GM19025 (cell line): ENCODE results near the gene PREP.
A peak's percentile ranks its signal among the peaks of the same experiment; 100 is the strongest.
"Not testable (repeated sequence)": the region's sequence is repeated elsewhere in the genome, so short reads cannot be mapped to it uniquely, and the experiment has no call there.

ENCODE experiments used
- ATAC-seq: cut with Tn5 transposase; IDR thresholded peaks from one replicate; pipeline ENCODE4 v1.9.1; 2021; ENCODE audit warnings: mild to moderate bottlenecking, low read depth, moderate library complexity; ENCODE audit not compliant: unreplicated experiment

Gene PREP

GRCh38 chr6:105402939-105403935 is at the start of gene PREP:
Gene PREP, minus strand, starts transcription at chr6:105403082. Its CDS starts 191 bp downstream, at chr6:105402891.
- ATAC-seq: peak; percentile 92

- no peak for ATAC-seq
Measured at GRCh38 chr6:105452376-105452775, 49.5 kb upstream of the PREP start.

GRCh38 chr6:105449756-105450390 is 47.0 kb upstream of the PREP start:
- no peak for ATAC-seq

- ATAC-seq: no peak
Measured at GRCh38 chr6:105445481-105445880, 42.6 kb upstream of the PREP start.

- no peak for ATAC-seq
Measured at GRCh38 chr6:105443941-105444340, 41.1 kb upstream of the PREP start.

GRCh38 chr6:105442369-105442768 is 39.5 kb upstream of the PREP start:
- no peak for ATAC-seq

- no peak for ATAC-seq
Measured at GRCh38 chr6:105437236-105437635, 34.4 kb upstream of the PREP start.

- no peak for ATAC-seq
Measured at GRCh38 chr6:105433723-105434122, 30.8 kb upstream of the PREP start.

GRCh38 chr6:105432797-105433196 is 29.9 kb upstream of the PREP start:
- no peak for ATAC-seq

GRCh38 chr6:105431226-105431625 is 28.3 kb upstream of the PREP start:
- ATAC-seq: no peak

GRCh38 chr6:105430685-105431084 is 27.8 kb upstream of the PREP start:
- ATAC-seq: no peak

- ATAC-seq: no peak
Measured at GRCh38 chr6:105429676-105430075, 26.8 kb upstream of the PREP start.

- ATAC-seq: no peak
Measured at GRCh38 chr6:105428342-105428957, 25.6 kb upstream of the PREP start.

- no peak for ATAC-seq
Measured at GRCh38 chr6:105424175-105424783, 21.4 kb upstream of the PREP start.

- not testable (repeated sequence) for ATAC-seq
Measured at GRCh38 chr6:105416971-105417370, 14.1 kb upstream of the PREP start.

- ATAC-seq: no peak
Measured at GRCh38 chr6:105409734-105410133, 6.9 kb upstream of the PREP start.

- ATAC-seq: peak; percentile 37
Measured at GRCh38 chr6:105402090-105402938, 568 bp downstream of the PREP start.

- ATAC-seq: no peak
Measured at GRCh38 chr6:105401247-105402089, 1.4 kb downstream of the PREP start.

- ATAC-seq: no peak
Measured at GRCh38 chr6:105400501-105400900, 2.4 kb downstream of the PREP start.
